ENCODE data around the gene CDK5R1.
"Not testable (repeated sequence)": the region's sequence is repeated elsewhere in the genome, so short reads cannot be mapped to it uniquely, and the experiment has no call there.

The CDK5R1 gene

GRCh38 chr17:32519228-32520103 is 32.7 kb downstream of the CDK5R1 start:
- peak; percentile 58 for DNase-seq

GRCh38 chr17:32520104-32520701 is 33.4 kb downstream of the CDK5R1 start:
- peak; percentile 39 for DNase-seq

- no peak for DNase-seq
Measured at GRCh38 chr17:32520737-32521404, 34.1 kb downstream of the CDK5R1 start.

GRCh38 chr17:32523017-32523680 is 36.4 kb downstream of the CDK5R1 start:
- peak; percentile 19 for DNase-seq

- no peak for DNase-seq
Measured at GRCh38 chr17:32523827-32524552, 37.2 kb downstream of the CDK5R1 start.

- not testable (repeated sequence) for DNase-seq
Measured at GRCh38 chr17:32524553-32524880, 37.7 kb downstream of the CDK5R1 start.

GRCh38 chr17:32525122-32525521 is 38.3 kb downstream of the CDK5R1 start:
- DNase-seq = no peak

- DNase-seq = no peak
Measured at GRCh38 chr17:32527146-32527545, 40.4 kb downstream of the CDK5R1 start.

GRCh38 chr17:32528825-32529224 is 42.0 kb downstream of the CDK5R1 start:
- DNase-seq = no peak

GRCh38 chr17:32529604-32530003 is 42.8 kb downstream of the CDK5R1 start:
- DNase-seq = no peak

- no peak for DNase-seq
Measured at GRCh38 chr17:32533296-32533695, 46.5 kb downstream of the CDK5R1 start.

GRCh38 chr17:32536736-32537643 is 50.2 kb downstream of the CDK5R1 start:
- no peak for DNase-seq

Measured in stimulated activated CD4-positive, alpha-beta T cell treated with anti-CD3 and anti-CD28 coated beads, Interleukin-4, amount 100 ng/mL, for 1 hour (primary cell).